GM18517 (cell line): ENCODE results near the gene ASPG.

Experiments
- ATAC-seq: cut with Tn5 transposase; IDR thresholded peaks from one replicate; pipeline ENCODE4 v1.9.1; 2021; ENCODE audit warnings: mild to moderate bottlenecking, moderate library complexity; ENCODE audit not compliant: unreplicated experiment

Gene ASPG

GRCh38 chr14:104115131-104115600, 29.7 kb downstream of the ASPG start:
- no peak for ATAC-seq

- ATAC-seq, result no peak
These were observed 30.3 kb downstream of the ASPG start for GRCh38 chr14:104115691-104116287.

- no peak for ATAC-seq
These were observed 30.8 kb downstream of the ASPG start for GRCh38 chr14:104116288-104116755.

- no peak for ATAC-seq
These were observed 31.3 kb downstream of the ASPG start for GRCh38 chr14:104116756-104117340.

GRCh38 chr14:104117341-104118005, 32.0 kb downstream of the ASPG start:
- ATAC-seq, result no peak

GRCh38 chr14:104118006-104118844, 32.7 kb downstream of the ASPG start:
- ATAC-seq, result no peak

- no peak for ATAC-seq
These were observed 33.6 kb downstream of the ASPG start for GRCh38 chr14:104119119-104119487.

GRCh38 chr14:104119488-104120251, 34.2 kb downstream of the ASPG start:
- ATAC-seq, result no peak

GRCh38 chr14:104120281-104120741, 34.8 kb downstream of the ASPG start:
- no peak for ATAC-seq

- no peak for ATAC-seq
These were observed 35.6 kb downstream of the ASPG start for GRCh38 chr14:104121142-104121541.

GRCh38 chr14:104123879-104124278, 38.4 kb downstream of the ASPG start:
- ATAC-seq, result no peak

- no peak for ATAC-seq
These were observed 39.5 kb downstream of the ASPG start for GRCh38 chr14:104125011-104125410.

GRCh38 chr14:104126753-104127152, 41.3 kb downstream of the ASPG start:
- no peak for ATAC-seq

- no peak for ATAC-seq
These were observed 43.5 kb downstream of the ASPG start for GRCh38 chr14:104128981-104129380.

GRCh38 chr14:104129556-104129955, 44.1 kb downstream of the ASPG start:
- no peak for ATAC-seq

- no peak for ATAC-seq
These were observed 45.6 kb downstream of the ASPG start for GRCh38 chr14:104130974-104131651.

- ATAC-seq, result no peak
These were observed 46.6 kb downstream of the ASPG start for GRCh38 chr14:104131968-104132732.

- ATAC-seq, result no peak
These were observed 47.5 kb downstream of the ASPG start for GRCh38 chr14:104132981-104133380.

- no peak for ATAC-seq
These were observed 48.0 kb downstream of the ASPG start for GRCh38 chr14:104133496-104133895.
